Vagina (tissue), 2 donors: ENCODE results near the gene TBC1D32.

Source experiments
- CTCF ChIP-seq, 3 experiments: fragments of 450-650 bp in 2 of 3; fragments of 200-600 bp in 1 of 3; sonication (generic) in 1 of 3; IDR thresholded peaks; one replicate each; pipeline ENCODE4 v1.5.1; 2017 to 2019; ENCODE audit warnings: antibody characterized with exemption in 3 of 3, mild to moderate bottlenecking in 2 of 3, moderate library complexity in 2 of 3
- POLR2A ChIP-seq, 2 donors: fragments of 450-650 bp; IDR thresholded peaks; one replicate each; pipeline ENCODE4 v1.6.1; 2017; ENCODE audit warnings: antibody characterized with exemption in 2 of 2, mild to moderate bottlenecking in 2 of 2, moderate library complexity in 2 of 2
- POLR2AphosphoS5 ChIP-seq, 2 donors: sonication (generic); formaldehyde crosslinking; IDR thresholded peaks; one replicate each; pipeline ENCODE4 v1.9.0; 2017; ENCODE audit warnings: antibody characterized with exemption in 2 of 2, mild to moderate bottlenecking in 2 of 2, low read depth in 1 of 2; ENCODE audit not compliant: insufficient read depth in 1 of 2

GRCh38 chr6:121365536-121366521 is 31.5 kb upstream of the TBC1D32 start:
- TF ChIP-seq CTCF (IDR thresholded peaks at IDR 0.05) = no peak
- TF ChIP-seq POLR2A (IDR thresholded peaks at IDR 0.05) = no peak
- TF ChIP-seq POLR2AphosphoS5 (IDR thresholded peaks at IDR 0.05; ENCODE audit: insufficient read depth in 1 of 2, low read depth in 1 of 2) = no peak
